ENCODE data around the gene SOX8. TPM values are rescaled to one million over a fixed set of nuclear protein-coding genes. Genes with fewer than 3 reads are reported as not detected.

SOX8 gene
- total RNA-seq, 1 experiment from 2014 or later = 5.2 TPM

GRCh38 chr16:1021553-1022160 is 40.1 kb downstream of the SOX8 start:
- H3K27me3 ChIP-seq (ENCODE audit: insufficient read depth, low read length) = peaks cover 17% of the 10 kb centered on the region

More at GRCh38 chr16:1021553-1022160, 40.1 kb downstream of the SOX8 start:
- Histone ChIP-seq H3K4me3 (replicated peaks in 1 of 2; ENCODE audit: low read depth in 1 of 2, low read length in 2 of 2) (no peak overlapping the region), H3K36me3 (ENCODE audit: control insufficient read depth in 1 of 2, insufficient read depth in 2 of 2, low read length in 2 of 2) (no peaks in the 10 kb centered on the region), H3K9ac (ENCODE audit: low read length) (no peak overlapping the region), H3K9me3 (ENCODE audit: control insufficient read depth in 1 of 2, insufficient read depth in 1 of 2, low read depth in 1 of 2, low read length in 2 of 2) (no peaks in the 10 kb centered on the region), H3K27ac (ENCODE audit: low read depth, low read length) (no peak overlapping the region), H3K79me2 (ENCODE audit: insufficient read depth, low read length) (no peaks in the 10 kb centered on the region), H2AFZ (ENCODE audit: low read depth, low read length, poor library complexity, severe bottlenecking) (no peak overlapping the region), H3K4me1 (ENCODE audit: control insufficient read depth in 1 of 2, insufficient read depth in 2 of 2, low read length in 2 of 2) (no peaks in the 10 kb centered on the region), H4K20me1 (ENCODE audit: insufficient read depth) (no peaks in the 10 kb centered on the region), H3K9me2 (ENCODE audit: insufficient read depth) (no peaks in the 10 kb centered on the region), H3K4me2 (ENCODE audit: low read length) (no peak overlapping the region)
- CTCF ChIA-PET = no interaction called here
- intact Hi-C loops (cut with micrococcal nuclease) = no loop called here
- ATAC-seq (no peak), DNase-seq (ENCODE audit: low read depth, low spot score) (no peak)
- RAD21 ChIA-PET (ENCODE audit: low non-redundant PET in 1 of 2, low total read pairs in 2 of 2, uncharacterized antibody in 2 of 2, unreplicated experiment in 2 of 2) = no interaction called here
- POLR2A ChIA-PET = no interaction called here
- TF ChIP-seq CBX3 (IDR thresholded peaks at IDR 0.05; ENCODE audit: low read depth) = no peak
- TF ChIP-seq TCF7L2 (IDR thresholded peaks at IDR 0.05; ENCODE audit: borderline replicate concordance, extremely low read depth, insufficient read depth, insufficient read length) = no peak
- TF ChIP-seq CEBPB (IDR thresholded peaks at IDR 0.05; ENCODE audit: low read depth) = no peak
- no peak for TF ChIP-seq EZH2 (IDR thresholded peaks at IDR 0.05)
- TF ChIP-seq ATF3 (IDR thresholded peaks at IDR 0.05) = no peak
- TF ChIP-seq EZH2phosphoT487 (IDR thresholded peaks at IDR 0.05; ENCODE audit: borderline replicate concordance) = no peak
- TF ChIP-seq ZBTB33 (IDR thresholded peaks at IDR 0.05; ENCODE audit: extremely low read depth, insufficient replicate concordance, low read length) = no peak
- no TSS peak for BruUV-seq (replicated peaks)
